OCI-LY1 (cell line): ENCODE results near the gene NAXD.

Experiments
- H2AFZ ChIP-seq: fragments of 200-600 bp; sonication (generic), shearing (Covaris generic); 2 replicates; pipeline ENCODE4 v1.6.0; 2014; ENCODE audit warnings: antibody characterized with exemption, mild to moderate bottlenecking, low read length
- H3F3A ChIP-seq: fragments of 200-600 bp; sonication (generic), shearing (Covaris generic); 2 replicates; pipeline ENCODE4 v1.6.0; 2014; ENCODE audit warnings: mild to moderate bottlenecking, antibody characterized with exemption, low read length, moderate library complexity; ENCODE audit not compliant: insufficient read depth
- H3K27ac ChIP-seq: fragments of 200-600 bp; sonication (generic); 2 replicates; pipeline ENCODE4 v1.5.1; 2014; ENCODE audit warnings: low read length, mixed run types, mild to moderate bottlenecking, low read depth; ENCODE audit not compliant: poor library complexity, severe bottlenecking
- H3K27me3 ChIP-seq: fragments of 200-600 bp; sonication (generic); 2 replicates; pipeline ENCODE4 v1.6.0; 2014; ENCODE audit warnings: antibody characterized with exemption, mild to moderate bottlenecking, low read length, moderate library complexity; ENCODE audit not compliant: insufficient read depth
- H3K36me3 ChIP-seq: fragments of 200-600 bp; sonication (generic); 2 replicates; pipeline ENCODE4 v1.6.1; 2014; ENCODE audit warnings: mild to moderate bottlenecking, antibody characterized with exemption, low read length, moderate library complexity, mixed read lengths; ENCODE audit not compliant: insufficient read depth
- H3K4me1 ChIP-seq: fragments of 200-600 bp; sonication (generic); 2 replicates; pipeline ENCODE4 v1.5.1; 2014; ENCODE audit warnings: mild to moderate bottlenecking, low read length, moderate library complexity; ENCODE audit not compliant: insufficient read depth, severe bottlenecking
- H3K4me2 ChIP-seq: fragments of 200-600 bp; sonication (generic), shearing (Covaris generic); 2 replicates; pipeline ENCODE4 v1.6.1; 2014; ENCODE audit warnings: low read length
- H3K4me3 ChIP-seq: fragments of 200-600 bp; sonication (generic); 2 replicates; pipeline ENCODE4 v1.5.1; 2014; ENCODE audit warnings: low read length, low read depth, mild to moderate bottlenecking, mixed read lengths; ENCODE audit not compliant: poor library complexity, severe bottlenecking
- H3K79me2 ChIP-seq: fragments of 200-600 bp; shearing (Covaris generic); 2 replicates; pipeline ENCODE4 v1.6.1; 2016; ENCODE audit warnings: mixed run types, low read length, mixed read lengths; ENCODE audit not compliant: insufficient read depth
- H3K9ac ChIP-seq: fragments of 200-600 bp; sonication (generic), shearing (Covaris generic); 2 replicates; pipeline ENCODE4 v1.6.1; 2014; ENCODE audit warnings: mild to moderate bottlenecking, low read length, mixed read lengths
- H3K9me2 ChIP-seq: fragments of 200-600 bp; sonication (generic), shearing (Covaris generic); 2 replicates; pipeline ENCODE4 v1.6.1; 2014; ENCODE audit warnings: low read depth, mild to moderate bottlenecking, low read length, mixed read lengths
- H3K9me3 ChIP-seq: fragments of 200-600 bp; shearing (Covaris generic); 2 replicates; pipeline ENCODE4 v1.6.1; 2014; ENCODE audit warnings: low read length, mixed read lengths
- H4K20me1 ChIP-seq: fragments of 200-600 bp; sonication (generic), shearing (Covaris generic); 2 replicates; pipeline ENCODE4 v1.6.0; 2016; ENCODE audit warnings: mild to moderate bottlenecking, low read length; ENCODE audit not compliant: insufficient read depth
- EZH2 ChIP-seq: fragments of 200-600 bp; sonication (generic), shearing (Covaris generic); IDR thresholded peaks from 2 replicates; pipeline ENCODE4 v1.8.0; 2017; ENCODE audit warnings: borderline replicate concordance, mixed run types, mild to moderate bottlenecking, antibody characterized with exemption, low read length, moderate library complexity, mixed read lengths
- TF ChIP-seq, protein P1 (sequence below): fragments of 200-600 bp; sonication (generic), shearing (Covaris generic); IDR thresholded peaks from 2 replicates; pipeline ENCODE4 v1.5.1; 2017; ENCODE audit warnings: mild to moderate bottlenecking, antibody characterized with exemption, low read length, moderate library complexity, mixed read lengths

Gene NAXD

DNA sequence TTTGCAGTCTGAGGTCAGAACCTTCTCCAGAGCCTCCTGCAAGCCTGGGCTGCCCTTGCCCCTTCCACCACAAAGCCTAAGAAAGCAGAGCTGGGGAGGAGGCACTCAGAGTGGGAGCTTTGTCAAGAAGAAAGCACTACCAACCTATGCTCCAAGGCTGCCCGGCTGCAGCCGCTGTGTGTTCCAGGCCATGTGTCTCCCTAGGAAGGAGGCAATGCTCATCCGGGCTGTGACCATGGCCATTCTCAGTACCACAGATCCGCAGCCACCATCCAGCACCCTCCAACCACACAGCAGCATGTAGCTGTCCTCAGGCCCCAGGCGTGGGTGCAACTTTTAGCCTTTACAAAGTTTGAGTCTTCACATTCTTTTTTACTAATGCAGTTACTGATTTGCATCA lies 68.6 kb downstream of the NAXD start:
- no peaks in the 10 kb centered on the region for H4K20me1 ChIP-seq
- H3K27ac ChIP-seq: no peak overlapping the region
- H3K9me3 ChIP-seq: no peaks in the 10 kb centered on the region
- H3K4me1 ChIP-seq: peaks cover 9% of the 10 kb centered on the region
- no peaks in the 10 kb centered on the region for H3K9me2 ChIP-seq
- H3K9ac ChIP-seq: no peak overlapping the region
- no peak overlapping the region for H3K4me3 ChIP-seq
- H2AFZ ChIP-seq: no peak overlapping the region
- no peaks in the 10 kb centered on the region for H3F3A ChIP-seq
- no peak for TF ChIP-seq EZH2
- TF ChIP-seq, protein P1, sequence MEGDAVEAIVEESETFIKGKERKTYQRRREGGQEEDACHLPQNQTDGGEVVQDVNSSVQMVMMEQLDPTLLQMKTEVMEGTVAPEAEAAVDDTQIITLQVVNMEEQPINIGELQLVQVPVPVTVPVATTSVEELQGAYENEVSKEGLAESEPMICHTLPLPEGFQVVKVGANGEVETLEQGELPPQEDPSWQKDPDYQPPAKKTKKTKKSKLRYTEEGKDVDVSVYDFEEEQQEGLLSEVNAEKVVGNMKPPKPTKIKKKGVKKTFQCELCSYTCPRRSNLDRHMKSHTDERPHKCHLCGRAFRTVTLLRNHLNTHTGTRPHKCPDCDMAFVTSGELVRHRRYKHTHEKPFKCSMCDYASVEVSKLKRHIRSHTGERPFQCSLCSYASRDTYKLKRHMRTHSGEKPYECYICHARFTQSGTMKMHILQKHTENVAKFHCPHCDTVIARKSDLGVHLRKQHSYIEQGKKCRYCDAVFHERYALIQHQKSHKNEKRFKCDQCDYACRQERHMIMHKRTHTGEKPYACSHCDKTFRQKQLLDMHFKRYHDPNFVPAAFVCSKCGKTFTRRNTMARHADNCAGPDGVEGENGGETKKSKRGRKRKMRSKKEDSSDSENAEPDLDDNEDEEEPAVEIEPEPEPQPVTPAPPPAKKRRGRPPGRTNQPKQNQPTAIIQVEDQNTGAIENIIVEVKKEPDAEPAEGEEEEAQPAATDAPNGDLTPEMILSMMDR: no peak
- no peaks in the 10 kb centered on the region for H3K27me3 ChIP-seq
- no peaks in the 10 kb centered on the region for H3K79me2 ChIP-seq
- no peak overlapping the region for H3K4me2 ChIP-seq
- H3K36me3 ChIP-seq: peaks cover 61% of the 10 kb centered on the region

DNA sequence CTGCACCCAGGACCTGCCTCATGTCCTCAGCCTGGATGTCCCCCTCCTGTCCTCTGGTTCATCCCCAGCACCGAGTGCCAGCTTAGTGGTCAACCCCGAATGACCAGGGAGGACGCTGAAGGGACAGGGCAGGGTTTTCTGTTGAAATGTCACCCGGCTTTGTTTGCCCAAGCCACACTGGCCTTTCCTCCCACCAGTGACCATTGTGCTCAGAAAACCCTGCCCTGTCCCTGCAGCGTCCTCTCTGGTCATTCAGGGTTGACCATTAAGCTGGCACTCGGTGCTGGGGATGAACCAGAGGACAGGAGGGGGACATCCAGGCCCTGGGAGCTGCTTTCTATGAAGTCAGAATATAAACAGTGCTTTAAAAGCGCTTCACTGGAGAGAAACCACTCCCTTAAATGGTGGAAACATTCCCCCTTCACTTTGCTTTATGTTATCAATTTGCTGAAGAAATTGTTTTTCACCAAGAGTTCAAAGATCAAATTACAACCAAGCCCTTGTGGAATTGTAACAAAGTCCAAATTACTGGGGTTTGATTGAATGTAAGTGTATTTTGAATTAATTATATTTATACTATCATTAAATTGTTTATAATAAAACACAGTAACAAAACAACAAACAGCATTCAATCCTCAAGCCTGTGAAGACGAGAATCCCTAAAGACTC lies 69.2 kb downstream of the NAXD start:
- Histone ChIP-seq H2AFZ (no peak overlapping the region), H3K79me2 (no peaks in the 10 kb centered on the region), H3K4me2 (no peak overlapping the region), H4K20me1 (no peaks in the 10 kb centered on the region), H3K4me1 (peaks cover 9% of the 10 kb centered on the region), H3K9me3 (no peaks in the 10 kb centered on the region), H3K36me3 (peaks cover 63% of the 10 kb centered on the region), H3K27me3 (no peaks in the 10 kb centered on the region), H3K9ac (no peak overlapping the region), H3K4me3 (no peak overlapping the region), H3K27ac (no peak overlapping the region), H3F3A (no peaks in the 10 kb centered on the region), H3K9me2 (no peaks in the 10 kb centered on the region)
- TF ChIP-seq, protein P1: no peak
- no peak for TF ChIP-seq EZH2

DNA sequence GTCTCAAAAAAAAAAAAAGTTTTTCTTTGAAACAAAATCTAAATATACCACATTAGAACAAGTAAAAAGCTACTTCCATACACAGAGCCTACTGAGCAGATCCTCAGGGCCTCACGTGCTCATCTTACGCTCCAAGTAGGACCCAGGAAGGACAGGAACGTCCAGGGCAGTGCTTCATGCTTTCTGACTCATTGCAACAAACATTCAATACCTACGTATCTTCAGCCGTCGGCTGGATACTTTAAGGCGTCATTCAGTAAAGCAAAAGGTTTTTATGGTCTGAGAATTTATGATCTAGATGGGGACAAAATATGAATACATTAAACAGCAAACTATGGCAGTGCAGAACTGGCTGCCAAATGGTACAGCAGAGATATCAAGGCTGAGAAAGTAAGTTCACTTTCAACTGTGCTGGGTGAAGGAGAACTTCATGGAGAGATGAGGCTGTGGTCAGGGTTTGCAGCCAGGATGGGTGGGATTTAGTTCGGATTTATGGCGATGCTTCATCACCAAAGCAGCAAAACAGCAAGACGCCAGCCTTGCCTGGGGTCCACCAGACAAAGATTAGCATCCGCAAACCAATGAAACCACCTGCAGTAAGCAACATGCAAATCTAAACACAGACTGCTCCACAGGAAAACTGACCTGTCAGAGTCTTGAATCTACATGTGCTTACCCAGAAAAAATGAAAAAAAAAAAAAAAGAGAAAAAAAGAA lies 70.1 kb downstream of the NAXD start:
- Histone ChIP-seq H3K27ac (no peak overlapping the region), H3K9me3 (no peaks in the 10 kb centered on the region), H3K9me2 (no peaks in the 10 kb centered on the region), H3K4me3 (no peak overlapping the region), H3K79me2 (no peaks in the 10 kb centered on the region), H4K20me1 (no peaks in the 10 kb centered on the region), H3K9ac (no peak overlapping the region), H3K4me2 (no peak overlapping the region), H3F3A (no peaks in the 10 kb centered on the region), H3K4me1 (peaks cover 6% of the 10 kb centered on the region), H3K36me3 (peaks cover 68% of the 10 kb centered on the region), H2AFZ (no peak overlapping the region), H3K27me3 (no peaks in the 10 kb centered on the region)
- TF ChIP-seq, protein P1: no peak
- TF ChIP-seq EZH2: no peak
